HG03159 (cell line): Measurements from ENCODE around the gene OBSCN.

Experiments
- ATAC-seq: cut with Tn5 transposase; IDR thresholded peaks from one replicate; pipeline ENCODE4 v1.9.1; 2021; ENCODE audit warnings: mild to moderate bottlenecking, moderate library complexity; ENCODE audit not compliant: unreplicated experiment

The OBSCN gene

DNA sequence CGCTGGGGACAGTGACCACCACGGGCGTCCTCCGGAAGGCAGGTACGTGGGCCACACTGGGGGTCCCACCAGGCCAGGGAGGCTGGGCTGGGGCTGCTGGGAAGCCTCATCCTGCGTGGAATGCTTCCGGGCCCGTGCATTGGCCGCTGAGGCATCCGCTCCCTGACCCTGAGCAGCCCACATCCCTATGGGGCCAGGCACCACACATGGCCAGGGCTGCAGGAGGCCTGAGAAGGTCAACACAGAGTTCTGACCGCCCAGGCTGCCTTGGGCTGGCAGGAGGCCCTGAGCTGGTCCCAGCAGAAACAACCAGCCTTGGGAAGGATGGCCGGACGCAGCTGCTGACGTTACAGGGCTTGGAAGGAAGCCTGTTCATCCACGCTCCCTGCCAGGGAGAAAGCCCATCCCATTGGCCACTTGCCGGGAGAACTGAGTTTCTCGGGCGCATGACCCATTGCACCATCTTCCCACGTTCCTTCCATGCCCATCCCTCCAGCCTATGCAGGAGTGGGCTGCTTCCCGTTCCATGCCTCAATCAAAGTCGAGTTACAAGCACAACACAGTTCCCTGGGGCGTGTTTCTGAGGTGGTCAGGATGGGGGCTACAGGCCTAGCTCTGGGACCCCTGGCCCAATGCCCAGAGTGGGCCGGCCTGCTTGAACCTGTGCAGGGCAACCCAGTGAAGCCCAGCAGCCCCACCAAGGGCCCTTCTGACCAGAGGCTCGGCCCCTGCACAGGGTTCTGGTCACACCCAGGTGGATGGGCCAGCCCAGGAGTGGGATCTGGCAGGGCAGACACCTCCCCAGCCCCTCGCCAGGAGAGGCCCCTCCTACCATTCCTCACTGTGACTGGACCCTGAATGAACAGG is 167.1 kb downstream of the OBSCN start:
- no peak for ATAC-seq

DNA sequence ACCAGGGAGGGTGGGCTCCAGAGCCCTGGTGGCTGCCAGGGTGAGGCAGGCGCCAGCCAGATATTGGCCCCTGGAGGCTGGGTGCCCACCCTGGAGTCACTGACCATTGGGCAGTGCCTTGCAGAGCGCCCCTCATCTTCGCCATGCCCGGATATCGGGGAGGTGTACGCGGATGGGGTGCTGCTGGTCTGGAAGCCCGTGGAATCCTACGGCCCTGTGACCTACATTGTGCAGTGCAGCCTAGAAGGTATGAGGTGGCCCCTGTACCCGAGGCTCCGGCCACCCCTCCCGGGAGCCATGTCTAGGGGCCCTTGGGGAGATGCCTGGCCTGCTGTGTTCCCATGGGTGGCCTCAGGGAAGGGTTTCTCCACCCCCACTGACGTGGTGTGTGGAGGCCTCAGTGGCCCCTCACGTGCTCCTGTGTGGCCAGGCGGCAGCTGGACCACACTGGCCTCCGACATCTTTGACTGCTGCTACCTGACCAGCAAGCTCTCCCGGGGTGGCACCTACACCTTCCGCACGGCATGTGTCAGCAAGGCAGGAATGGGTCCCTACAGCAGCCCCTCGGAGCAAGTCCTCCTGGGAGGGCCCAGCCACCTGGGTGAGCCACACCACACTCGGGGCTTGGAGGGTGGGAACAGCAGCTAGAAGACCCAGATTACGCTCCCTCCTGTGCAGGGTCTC is 167.9 kb downstream of the OBSCN start:
- ATAC-seq = no peak

DNA sequence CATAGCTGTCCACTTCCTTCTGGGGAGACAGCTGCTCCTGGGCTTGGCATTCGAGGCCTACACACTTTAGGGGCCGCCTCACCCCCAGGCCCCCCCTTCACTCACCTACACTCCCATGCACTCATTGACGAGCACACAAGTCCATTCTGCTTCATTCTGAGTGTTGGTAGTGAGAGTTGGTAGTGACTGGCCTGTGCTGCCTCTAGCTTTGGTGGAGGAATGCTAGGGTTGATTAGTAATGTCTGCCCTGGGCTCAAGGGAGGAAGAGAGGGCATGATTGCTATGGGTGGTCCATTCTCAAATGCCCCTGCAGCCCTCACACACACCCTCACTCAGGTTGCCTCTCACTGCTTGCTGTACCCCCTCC is 168.4 kb downstream of the OBSCN start:
- ATAC-seq = no peak

DNA sequence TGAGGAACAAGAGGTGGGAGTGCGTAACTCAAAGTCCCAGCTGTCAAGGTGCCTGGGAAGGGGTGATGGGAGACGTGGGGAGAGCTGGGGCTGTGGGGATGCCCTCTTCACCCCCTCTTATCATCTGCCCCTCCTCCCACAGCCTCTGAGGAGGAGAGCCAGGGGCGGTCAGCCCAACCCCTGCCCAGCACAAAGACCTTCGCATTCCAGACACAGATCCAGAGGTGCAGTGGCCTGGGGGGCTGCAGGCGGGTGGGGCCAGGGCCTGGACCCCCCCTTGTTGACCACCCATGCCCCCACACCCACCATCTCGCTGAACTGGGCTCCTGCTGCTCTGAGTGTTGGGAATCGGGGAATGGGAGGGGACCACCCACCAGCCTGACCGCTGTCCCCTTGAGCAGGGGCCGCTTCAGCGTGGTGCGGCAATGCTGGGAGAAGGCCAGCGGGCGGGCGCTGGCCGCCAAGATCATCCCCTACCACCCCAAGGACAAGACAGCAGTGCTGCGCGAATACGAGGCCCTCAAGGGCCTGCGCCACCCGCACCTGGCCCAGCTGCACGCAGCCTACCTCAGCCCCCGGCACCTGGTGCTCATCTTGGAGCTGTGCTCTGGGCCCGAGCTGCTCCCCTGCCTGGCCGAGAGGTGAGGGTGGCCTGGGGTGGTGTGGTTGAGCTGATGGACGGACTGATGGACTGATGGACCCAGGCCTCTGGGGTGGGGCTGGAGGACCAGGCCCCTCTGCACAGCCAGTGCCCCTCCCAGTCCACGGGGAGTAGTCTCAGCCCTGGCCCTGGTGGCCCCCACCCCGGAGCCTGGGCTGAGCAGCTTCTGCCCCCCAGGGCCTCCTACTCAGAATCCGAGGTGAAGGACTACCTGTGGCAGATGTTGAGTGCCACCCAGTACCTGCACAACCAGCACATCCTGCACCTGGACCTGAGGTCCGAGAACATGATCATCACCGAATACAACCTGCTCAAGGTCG is 169.1 kb downstream of the OBSCN start:
- ATAC-seq = no peak

DNA sequence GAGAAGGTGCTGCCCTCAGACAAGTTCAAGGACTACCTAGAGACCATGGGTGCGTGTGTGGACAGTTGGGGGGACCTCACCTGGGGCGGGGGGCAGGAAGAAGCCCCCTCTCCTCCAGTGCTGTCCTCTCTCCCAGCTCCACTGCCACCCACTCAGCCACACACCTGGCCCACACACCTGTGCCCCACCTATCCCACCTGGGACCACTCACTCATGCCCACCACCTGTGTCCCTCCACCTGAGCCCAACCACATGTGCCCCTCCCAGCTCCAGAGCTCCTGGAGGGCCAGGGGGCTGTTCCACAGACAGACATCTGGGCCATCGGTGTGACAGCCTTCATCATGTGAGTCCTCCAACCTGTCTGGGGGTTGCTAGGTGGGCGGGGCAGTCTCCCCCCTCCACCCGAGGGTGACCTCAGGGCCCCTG is 169.8 kb downstream of the OBSCN start:
- no peak for ATAC-seq

DNA sequence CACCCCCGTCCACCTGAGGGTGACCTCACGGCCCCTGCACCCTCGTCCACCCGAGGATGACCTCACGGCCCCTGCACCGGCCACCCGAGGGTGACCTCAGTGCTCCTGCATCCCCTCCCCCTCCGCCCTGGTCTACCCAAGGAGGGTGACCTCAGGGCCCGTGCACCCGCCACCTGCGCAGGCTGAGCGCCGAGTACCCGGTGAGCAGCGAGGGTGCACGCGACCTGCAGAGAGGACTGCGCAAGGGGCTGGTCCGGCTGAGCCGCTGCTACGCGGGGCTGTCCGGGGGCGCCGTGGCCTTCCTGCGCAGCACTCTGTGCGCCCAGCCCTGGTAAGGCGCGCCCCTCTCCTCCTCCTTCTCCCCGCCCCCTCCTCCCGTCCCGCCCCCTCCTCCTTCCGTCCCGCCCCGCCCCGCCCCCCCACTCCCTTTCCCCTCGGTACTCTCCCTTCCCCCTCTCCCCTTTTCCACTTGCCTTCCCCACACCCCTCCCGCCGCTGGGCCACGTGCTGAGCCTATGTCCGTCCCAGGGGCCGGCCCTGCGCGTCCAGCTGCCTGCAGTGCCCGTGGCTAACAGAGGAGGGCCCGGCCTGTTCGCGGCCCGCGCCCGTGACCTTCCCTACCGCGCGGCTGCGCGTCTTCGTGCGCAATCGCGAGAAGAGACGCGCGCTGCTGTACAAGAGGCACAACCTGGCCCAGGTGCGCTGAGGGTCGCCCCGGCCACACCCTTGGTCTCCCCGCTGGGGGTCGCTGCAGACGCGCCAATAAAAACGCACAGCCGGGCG is 170.4 kb downstream of the OBSCN start:
- no peak for ATAC-seq

DNA sequence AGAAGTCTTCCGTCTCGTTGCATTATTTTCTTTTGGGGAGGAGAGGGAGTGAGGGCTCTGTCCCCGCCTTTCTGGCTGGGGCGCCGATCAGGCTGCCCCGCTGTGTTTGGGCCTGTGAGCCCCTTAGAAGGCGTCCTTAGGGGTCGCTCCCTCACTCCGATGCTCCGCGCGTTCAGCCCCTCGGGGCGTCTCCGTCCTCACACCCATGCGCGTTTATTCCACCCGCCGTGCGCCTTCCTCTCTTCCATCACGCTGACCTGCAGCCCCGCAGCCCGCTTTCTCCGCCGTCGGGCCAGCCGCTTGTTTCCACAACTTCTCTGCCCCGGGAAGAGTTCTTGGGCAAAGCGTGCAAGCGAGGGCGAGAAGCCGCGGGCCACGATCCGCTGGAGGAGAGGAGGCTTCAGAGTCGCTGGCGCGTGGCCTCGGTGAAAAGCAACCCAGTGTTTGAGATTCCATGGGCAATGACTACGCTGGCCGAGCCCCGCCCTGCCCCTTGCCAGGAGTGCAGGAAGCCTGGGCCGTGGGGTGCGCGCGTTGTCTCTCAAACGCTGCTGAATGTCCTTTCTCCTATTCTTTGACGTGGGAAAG is 171.1 kb downstream of the OBSCN start:
- ATAC-seq = no peak

DNA sequence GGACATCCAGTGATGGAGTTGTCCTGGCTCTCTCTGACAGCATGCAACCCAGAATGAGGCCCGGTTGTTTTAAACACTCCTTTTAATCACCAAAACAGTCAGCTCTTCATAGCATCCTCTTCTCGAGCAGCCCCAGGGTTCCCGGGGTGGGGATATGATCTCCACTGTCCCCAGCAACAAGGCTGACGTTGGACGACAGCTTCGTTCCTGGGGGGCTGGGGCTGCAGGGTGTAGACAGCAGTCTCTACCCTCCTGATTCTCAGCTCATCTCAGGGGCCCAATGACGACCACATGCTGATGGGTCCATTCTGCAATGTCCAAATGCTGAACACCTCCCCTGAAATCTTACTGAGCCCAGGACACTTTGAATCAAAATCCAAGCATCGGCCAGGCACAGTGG is 171.8 kb downstream of the OBSCN start:
- ATAC-seq = no peak

DNA sequence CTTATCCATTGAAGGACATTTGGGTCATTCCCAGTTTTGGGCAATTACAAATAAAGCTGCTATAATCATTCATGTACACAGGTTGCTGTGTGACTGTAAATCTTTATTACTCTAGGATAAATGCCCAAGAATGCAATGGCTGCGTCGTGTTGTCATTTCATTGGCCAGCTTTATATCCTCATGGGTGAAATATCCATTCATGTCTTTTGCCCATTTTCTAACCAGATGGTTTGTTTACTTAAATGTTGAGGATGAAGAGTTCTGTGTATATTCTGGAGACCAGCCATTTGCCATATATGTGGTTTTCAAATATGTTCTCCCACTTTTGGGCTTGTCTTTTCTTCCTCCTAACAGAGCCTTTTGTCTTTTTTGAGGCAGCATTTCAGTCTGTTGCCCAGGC is 173.5 kb downstream of the OBSCN start:
- ATAC-seq = no peak

DNA sequence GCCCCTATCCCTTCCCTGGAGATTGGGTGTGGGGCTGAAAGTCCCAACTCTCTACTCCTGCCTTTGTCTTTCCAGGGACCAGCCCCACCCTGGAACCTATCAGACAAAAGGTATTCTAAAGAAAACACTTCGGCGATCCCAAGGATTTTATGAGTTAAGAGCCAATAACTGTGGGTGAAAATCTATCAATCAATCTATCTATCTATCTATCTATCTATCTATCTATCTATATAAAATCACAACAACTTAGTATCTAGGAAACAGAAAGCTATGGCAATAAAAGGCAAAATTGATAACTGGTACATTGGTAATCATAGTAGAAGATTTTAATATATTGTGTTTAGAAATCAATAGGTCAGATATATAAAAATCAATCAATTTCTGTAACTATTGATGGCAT is 175.9 kb downstream of the OBSCN start:
- ATAC-seq = no peak

DNA sequence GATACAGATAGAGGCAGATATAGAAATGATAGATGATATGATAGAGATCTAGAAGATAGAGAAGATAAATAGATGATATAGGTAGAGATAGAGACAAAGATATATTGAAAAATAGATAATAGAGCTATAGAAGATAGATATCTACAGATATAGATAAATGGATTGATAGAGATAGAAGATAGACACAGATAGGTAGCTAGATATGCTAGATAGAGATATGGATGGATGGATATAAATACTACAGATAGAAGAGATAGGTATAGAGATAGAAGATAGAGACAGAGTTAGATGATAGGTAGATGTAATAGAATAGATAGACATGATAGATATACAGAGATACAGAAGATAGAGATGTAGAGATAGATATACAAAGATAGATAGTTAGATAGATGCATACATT is 177.4 kb downstream of the OBSCN start:
- ATAC-seq = no peak

DNA sequence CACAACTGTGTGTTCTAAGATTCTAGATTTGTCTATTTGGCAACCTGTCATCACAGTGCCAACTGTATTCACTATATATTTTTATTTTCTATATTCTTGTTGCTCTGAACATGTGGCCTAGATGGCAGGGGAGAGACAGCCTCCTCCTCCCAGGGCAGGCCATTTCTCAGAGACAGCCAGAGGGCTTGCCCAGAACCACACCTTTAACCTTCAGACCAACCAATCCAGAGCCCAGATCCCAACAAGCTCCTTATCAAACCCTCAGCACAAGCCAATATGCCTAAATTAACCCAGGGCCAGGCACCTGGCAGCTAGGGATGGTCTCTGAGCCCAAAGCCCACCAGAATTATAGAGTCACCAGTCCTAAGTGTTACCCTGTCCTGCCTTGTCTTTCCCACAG is 179.5 kb downstream of the OBSCN start:
- ATAC-seq = no peak

DNA sequence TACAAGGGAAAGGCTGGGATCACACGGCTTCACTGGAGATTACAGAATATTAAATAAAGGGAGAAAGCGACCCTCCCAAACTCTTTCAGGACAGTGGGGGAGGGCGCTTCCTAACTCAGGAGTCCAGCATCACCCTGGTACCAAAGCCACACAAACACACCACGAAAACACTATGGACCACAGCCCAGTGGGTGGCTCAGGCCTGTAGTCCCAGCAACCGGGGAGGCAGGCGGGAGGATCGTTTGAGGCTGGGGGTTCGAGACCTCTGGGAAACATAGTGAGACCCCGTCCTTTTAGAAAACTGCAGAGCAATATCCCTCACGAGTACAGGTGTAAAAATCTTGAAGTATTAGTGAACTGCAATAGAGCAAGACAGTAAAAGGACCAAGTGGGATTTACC is 182.8 kb downstream of the OBSCN start:
- ATAC-seq = no peak

DNA sequence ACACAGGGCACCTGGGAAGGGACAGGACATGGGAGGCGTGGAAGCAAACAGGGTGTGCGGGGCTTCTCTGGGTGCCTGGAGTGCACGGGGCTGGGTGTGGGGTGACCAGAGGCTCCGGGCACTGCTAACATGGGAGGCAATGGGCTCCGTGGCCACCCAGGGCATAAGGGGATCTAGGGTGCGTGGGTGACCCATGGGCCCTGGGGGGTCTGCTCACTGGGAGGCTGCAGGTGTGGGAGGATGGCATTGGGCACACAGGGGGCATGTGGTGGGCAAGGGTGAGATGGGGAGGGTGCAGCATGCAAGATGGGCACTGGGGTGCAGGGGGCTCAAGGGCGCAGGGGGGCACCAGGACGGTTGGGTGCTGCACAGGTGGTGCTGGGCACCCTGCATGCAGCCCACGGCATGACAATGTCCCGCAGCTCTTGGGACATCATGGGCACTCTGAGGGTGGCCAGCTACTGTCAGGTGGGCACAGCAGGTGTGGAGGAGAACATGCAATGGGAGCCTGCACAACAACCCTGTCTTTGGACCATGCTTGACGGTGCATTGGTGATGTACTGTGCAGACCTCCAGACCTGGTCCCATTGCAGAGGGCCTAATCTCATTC is 183.7 kb downstream of the OBSCN start:
- ATAC-seq = no peak

DNA sequence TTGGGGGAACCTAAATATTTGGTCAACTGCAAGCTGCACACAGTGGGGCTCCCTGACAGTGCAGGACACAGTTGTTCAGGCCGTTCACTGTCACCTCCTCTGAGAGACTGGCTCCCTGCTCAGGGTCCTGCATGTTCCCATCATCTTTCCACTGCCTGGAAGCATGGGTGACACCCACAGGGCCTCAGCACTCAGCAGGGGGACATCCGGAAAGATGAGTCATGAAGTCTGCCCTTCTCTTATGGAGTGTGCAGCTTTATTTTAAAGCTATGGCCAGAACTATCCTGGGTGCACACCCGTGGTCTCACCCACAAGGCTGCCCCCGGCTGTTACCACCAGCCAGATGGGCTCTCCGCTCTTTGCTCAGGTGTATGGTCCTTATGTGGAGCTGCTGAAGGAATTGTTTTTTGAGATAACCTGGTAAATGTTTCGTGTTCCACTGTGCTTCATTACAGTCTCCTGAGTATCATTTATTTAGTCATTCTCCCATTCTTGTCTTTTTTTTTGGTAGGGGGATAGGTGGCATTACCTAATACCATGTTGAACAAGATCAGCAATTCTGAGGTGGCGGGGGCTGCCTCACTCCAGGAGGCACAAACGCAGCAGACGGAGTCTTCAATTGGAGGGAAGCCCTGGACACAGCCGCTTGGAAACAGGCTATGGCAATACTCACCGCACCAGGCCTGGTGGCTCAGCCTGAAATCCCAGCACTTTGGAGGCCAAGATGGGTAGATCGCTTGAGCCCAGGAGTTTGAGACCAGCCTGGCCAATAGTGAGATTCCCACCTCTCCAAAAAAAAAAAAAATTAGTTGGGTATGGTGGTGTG is 184.5 kb downstream of the OBSCN start:
- ATAC-seq = no peak

DNA sequence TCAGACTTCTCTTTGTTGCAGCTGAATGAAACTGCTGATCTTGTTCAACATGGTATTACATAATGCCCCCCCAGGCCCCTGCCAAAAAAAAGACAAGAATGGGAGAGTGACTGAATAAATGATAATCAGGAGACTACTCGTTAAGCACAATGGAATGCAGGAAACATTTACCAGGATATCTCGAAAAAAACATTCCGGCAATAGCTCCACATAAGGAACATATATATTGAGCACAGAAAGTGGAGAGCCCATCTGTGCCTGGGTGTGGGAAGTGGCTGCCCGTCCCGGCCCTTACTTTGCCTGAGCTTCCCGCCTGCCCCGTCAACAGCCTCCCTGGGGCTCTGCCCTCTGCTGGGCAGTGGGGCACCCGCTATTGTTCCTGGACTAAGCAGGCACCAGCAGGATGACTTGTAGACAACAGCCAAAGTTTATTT is 185.4 kb downstream of the OBSCN start:
- ATAC-seq = no peak

DNA sequence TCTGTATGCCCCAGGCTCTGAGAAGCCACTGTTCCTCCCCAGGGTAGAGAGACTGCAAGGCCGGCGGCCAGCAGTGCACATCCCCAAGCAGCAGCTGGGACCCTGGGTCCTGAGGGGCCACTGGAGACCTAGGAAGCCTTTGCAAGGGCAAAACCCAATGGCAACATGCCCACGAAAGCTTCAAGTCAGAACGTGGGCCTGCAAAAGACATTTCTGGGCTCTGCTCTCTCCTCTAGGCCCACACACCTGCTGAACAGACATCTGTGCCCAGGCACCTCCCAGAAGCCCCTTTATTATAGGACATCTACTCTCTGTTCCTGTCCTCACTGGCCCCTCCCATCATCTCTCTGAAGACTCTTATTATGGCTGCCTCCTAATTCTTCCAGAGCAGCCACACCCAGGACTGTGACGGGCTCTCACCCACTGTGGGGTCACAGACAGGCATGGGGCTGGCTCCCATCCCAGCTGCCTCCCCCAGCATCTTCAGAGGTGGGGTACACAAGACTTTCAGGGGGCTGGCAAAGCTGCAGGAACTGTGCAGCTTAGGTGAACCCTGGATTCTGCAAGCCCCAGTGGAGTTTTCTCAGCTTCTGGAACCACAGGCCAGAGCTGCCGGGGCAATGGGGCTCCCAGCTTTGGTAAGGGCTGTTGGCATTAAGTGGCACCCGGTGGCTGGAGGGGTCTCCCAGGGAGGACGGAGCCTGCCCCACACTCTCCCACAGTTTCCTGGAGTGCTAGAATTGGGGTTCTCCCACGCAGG is 186.1 kb downstream of the OBSCN start:
- no peak for ATAC-seq
